ENCODE results near the gene PAM16.

The PAM16 gene

GRCh38 chr16:4370570-4371356, 19.6 kb upstream of the PAM16 start:
- no peak for DNase-seq

- no peak for DNase-seq
These were observed 19.0 kb upstream of the PAM16 start for GRCh38 chr16:4370151-4370550.

DNA sequence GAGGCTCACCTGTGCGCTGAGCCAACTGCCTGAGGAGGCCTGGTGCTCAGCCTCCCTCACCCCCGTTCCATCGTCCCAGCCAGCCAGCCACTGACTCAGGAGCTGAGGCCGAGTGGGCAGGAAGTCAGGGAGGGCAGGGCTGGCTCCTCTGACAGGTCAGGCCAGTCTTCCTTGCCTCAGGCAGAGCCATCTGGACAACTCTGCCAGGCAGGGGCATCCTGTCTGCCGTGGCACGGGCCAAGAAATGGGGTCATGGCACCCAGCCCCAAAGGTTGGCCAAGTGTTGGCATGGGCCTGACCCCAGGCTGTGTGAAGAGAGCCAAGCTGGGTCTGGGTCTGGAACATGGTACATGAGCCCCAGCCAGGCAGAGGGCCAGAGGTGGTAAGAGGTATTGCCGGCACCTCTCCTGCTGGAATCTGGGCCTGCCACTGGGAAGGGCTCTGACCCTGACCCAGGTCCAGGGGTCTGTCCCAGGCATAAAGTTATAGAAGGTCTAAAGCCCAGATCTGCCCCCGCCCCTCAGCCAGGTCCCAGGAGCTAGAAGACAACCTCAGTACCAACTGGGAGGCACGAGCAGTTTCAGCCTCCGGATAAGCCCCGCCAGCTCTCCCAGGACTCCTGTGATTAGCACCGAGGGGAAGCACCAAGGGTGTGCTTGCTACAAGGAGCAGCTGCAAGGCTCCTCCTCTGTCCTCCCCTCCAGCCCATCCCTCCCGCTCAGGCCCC, 18.0 kb upstream of the PAM16 start:
- DNase-seq = no peak

DNA sequence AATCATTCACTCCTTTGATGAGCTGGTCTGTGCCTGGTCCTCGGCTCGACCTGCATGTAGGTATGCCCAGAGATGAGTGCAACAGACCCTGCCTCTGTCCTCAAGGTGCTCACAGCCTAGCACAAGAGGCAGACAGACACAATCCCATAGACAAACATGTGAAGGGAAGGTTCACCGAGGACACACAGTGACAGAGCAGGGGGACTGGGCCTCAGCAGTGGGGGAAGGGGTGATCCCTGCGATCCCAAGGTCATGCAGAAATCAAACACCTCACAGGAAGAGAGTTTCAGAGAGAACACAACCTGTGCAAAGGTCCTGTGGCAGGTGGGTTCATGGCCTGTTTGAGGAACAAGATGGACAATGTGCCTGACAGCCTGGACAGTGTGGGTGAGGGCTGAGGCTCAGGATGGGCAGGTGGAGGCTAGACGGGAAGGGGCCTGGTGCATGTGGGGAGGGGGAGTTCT, 16.3 kb upstream of the PAM16 start:
- no peak for DNase-seq

GRCh38 chr16:4366016-4366415, 14.9 kb upstream of the PAM16 start:
- no peak for DNase-seq

DNA sequence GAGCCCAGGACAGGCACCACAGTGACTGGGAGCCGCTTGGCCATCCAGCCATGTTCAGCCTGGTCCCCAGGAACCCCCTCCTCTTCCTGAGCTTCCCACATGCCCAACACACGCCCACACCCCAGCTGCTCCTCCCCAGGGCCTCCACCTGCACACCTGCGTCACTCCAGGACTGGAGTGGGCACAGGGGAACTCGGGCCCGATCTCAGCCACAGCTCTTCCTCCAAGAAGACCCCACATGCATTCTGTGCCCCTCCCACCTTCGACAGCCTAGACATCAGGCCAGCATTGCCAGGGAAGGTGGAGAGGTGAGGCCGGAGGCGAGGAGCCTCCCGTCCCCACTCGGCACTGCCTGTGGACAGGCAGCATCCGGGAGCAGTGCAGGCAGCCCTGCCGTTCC, 14.5 kb upstream of the PAM16 start:
- DNase-seq = no peak

- DNase-seq = no peak
These were observed 13.9 kb upstream of the PAM16 start for GRCh38 chr16:4365014-4365406.

GRCh38 chr16:4364196-4365013, 13.3 kb upstream of the PAM16 start:
- no peak for DNase-seq

- no peak for DNase-seq
These were observed 11.5 kb upstream of the PAM16 start for GRCh38 chr16:4362476-4363135.

DNA sequence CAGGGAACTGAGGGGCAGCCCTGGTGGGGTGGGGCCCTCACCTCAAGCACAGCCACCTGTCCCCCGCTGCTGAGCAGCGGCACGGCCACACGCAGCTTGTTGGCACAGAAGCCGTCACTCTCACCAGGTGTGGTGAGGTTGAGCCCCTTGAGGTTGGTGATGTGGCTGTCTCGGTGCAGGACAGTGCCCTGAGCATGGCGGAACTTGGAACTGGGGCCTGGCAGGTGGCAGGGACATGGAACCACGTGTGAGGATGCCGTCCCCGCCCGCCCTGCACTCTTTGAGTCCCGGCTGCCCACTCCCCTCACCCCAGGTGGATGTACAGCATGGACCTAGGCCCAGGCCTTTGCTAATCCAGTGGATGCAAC, 10.8 kb upstream of the PAM16 start:
- DNase-seq = no peak

GRCh38 chr16:4361033-4361943, 10.2 kb upstream of the PAM16 start:
- DNase-seq = no peak

GRCh38 chr16:4360538-4361021, 9.5 kb upstream of the PAM16 start:
- no peak for DNase-seq

DNA sequence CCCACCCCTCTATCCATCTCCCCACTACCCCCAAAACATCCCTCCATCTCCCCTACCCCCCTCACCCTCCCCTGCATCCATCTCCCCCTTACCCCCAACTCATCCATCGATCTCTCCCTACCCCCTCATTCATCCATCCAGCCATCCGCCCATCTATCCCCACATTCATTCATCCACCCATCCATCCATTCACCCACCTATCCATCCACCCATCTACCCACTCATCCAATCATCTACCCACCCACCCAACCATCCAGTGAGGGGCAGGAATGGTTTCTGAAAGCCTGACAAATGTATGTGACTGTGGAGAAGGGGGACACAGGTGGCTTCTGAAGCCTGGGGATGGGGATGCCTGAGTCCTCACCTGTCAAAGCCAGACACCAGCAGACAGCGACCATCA, 8.8 kb upstream of the PAM16 start:
- DNase-seq = no peak

DNA sequence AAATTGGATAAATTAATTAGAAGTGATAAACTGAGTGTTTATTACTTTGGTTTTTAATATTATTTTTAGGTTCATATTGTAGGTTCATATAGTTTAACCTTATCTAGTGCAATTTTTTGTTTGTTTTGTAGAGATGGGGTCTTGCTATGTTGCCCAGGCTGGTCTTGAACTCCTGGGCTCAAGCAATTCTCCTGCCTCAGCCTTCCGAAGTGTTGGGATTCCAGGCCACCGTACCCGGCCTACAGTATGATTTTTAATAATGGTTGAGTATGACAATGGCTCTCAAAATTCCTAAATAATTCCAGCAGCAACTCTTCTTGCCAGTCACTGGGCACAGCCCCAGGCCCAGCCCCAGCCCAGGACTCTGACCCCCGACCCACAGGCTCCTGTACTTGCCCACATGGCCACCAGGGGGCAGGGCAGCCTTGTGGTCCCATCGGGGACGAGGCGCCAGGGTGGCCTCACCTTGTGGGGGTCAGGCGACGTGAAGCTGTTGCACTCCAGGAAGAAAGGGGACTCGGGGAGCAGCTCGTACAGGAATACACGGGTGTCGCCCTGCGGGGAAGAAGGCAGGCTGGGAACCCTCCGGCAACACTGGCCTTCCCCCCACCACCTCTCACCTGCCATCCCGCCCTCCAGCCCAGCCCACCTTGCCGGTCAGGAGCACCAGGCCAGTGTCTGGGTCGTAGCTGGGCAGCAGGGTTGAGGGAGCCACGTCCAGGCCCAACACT, 7.9 kb upstream of the PAM16 start:
- DNase-seq = no peak

GRCh38 chr16:4358236-4358635, 7.1 kb upstream of the PAM16 start:
- no peak for DNase-seq

DNA sequence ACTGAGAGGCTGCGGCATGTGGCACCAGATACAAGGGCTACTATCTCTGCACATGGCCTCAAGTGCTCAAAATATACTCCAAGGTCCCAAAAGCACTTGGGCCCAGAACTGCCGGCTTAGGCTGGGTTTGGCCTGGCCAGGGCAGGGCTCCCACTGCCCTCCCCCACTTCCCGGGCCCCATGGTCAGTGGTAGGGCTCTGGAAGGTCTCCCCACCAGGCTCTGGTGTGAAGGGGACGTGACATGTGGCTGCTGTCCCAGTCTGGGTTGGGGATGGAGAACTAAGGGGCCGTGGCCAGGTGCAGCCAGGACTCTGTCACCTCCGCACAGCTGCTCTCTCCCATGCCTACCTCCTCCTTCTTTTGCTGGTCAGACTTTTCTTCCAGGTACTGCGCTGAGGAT, 5.7 kb upstream of the PAM16 start:
- DNase-seq = no peak

DNA sequence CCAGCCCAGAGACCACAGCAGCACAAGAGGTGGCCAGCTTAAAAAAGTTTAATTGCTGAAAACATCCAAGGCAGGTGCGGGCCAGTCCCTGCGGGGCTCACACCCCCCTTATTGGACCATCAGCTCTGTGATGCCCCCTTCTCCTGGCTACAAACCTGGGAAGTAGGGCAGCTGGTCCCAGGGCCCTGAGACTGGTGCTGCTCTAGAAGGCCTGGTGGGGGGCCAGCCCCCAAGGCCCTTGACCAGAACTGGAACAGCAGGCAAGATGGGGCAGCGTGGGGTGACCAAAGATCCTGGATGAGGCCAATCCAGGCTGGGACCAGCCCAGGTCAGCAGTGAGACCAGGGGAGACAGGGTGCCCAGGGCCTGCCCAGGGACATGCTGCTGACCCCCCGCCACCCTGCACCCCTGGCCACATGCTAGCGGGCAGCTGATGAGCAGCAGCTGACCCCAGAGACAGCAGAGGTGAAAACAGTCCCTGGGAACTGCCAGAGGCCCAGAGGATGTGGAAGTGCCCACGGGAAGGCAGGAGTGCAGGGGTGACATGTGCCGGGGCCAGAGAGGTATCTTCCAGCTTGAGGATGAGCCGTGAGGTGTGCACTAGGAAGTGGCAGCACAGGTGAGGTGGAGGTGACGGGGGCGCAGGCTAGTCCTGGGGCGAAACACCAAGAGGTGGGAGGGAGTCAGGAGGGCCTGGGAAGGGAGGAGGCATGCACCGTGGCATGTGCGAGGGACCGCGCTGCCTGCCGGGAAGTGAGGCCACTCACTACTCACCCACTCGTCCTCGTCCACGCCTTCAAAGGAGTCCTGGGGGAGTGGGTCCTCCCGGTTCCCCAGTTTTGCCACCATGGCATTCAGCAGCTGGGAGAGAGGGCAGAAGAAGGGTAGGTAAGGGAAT, 3.6 kb upstream of the PAM16 start:
- DNase-seq = no peak

- DNase-seq = no peak
These were observed 2.6 kb upstream of the PAM16 start for GRCh38 chr16:4353675-4354074.

DNA sequence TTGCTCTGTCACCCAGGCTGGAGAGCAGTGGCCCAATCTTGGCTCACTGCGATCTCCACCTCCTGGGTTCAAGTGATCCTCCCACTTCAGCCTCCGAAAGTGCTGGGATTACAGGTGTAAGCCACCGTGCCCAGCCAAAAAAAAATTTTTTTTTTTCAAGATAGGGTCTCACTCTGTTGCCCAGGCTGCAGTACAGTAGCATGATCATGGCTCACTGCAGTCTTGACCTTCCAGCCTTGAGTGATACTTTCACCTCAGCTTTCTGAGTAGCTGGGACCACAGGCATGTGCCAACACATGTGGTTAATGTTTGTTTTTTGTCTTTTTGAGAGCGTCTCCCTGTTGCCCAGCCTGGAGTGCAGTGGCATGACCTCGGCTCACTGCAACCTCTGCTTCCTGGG, 1.7 kb upstream of the PAM16 start:
- no peak for DNase-seq

GRCh38 chr16:4351880-4352279, 759 bp upstream of the PAM16 start:
- DNase-seq = no peak
